ENCODE data around the gene SLC2A1. TPM values are rescaled to one million over a fixed set of nuclear protein-coding genes. Genes with fewer than 3 reads are reported as not detected.

The SLC2A1 gene
- total RNA-seq, 2 donors from 2014 or later: 71.6 to 150 TPM

DNA sequence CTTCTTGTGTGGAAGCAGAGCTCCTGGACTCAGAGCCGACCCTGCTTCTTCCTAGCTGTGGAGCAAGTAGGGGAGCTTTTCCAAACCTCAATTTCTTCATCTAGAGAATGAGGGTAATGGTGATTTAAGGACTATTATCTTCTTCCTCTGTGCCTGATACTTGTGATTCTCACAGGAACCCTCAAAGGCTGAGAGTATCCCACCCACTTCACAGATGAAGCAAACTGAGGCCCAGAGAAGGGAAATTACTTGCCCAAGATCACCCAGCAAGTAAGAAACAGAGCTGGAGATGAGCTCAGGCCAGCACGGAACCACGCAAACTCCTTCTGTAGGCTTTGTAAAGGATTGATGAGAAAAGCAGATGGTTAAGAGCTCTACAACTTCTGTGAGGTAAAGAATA lies 15.1 kb upstream of the SLC2A1 start:
- no peak overlapping the region for H3K4me3 ChIP-seq
- no peaks in the 10 kb centered on the region for H3K9me3 ChIP-seq
- TF ChIP-seq, protein P1, sequence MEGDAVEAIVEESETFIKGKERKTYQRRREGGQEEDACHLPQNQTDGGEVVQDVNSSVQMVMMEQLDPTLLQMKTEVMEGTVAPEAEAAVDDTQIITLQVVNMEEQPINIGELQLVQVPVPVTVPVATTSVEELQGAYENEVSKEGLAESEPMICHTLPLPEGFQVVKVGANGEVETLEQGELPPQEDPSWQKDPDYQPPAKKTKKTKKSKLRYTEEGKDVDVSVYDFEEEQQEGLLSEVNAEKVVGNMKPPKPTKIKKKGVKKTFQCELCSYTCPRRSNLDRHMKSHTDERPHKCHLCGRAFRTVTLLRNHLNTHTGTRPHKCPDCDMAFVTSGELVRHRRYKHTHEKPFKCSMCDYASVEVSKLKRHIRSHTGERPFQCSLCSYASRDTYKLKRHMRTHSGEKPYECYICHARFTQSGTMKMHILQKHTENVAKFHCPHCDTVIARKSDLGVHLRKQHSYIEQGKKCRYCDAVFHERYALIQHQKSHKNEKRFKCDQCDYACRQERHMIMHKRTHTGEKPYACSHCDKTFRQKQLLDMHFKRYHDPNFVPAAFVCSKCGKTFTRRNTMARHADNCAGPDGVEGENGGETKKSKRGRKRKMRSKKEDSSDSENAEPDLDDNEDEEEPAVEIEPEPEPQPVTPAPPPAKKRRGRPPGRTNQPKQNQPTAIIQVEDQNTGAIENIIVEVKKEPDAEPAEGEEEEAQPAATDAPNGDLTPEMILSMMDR (IDR thresholded peaks at IDR 0.05): no peak
- H3K36me3 ChIP-seq: no peaks in the 10 kb centered on the region
- DNase-seq: no peak
- no peak overlapping the region for H3K27ac ChIP-seq
- no peaks in the 10 kb centered on the region for H3K27me3 ChIP-seq
- no peaks in the 10 kb centered on the region for H3K4me1 ChIP-seq
- intact Hi-C loops (cut with DNase I): no loop called here
- no peak overlapping the region for H3K9ac ChIP-seq (ENCODE audit: low read depth in 2 of 2, low read length in 2 of 2)

GRCh38 chr1:42973286-42973685 lies 14.6 kb upstream of the SLC2A1 start:
- H3K9ac ChIP-seq (ENCODE audit: low read depth in 2 of 2, low read length in 2 of 2): no peak overlapping the region
- H3K9me3 ChIP-seq: no peaks in the 10 kb centered on the region
- H3K27me3 ChIP-seq: no peaks in the 10 kb centered on the region
- no peak overlapping the region for H3K27ac ChIP-seq
- no peaks in the 10 kb centered on the region for H3K36me3 ChIP-seq
- H3K4me1 ChIP-seq: no peaks in the 10 kb centered on the region
- TF ChIP-seq, protein P1 (IDR thresholded peaks at IDR 0.05): no peak
- intact Hi-C loops (cut with DNase I): no loop called here
- no peak for DNase-seq
- H3K4me3 ChIP-seq: no peak overlapping the region

GRCh38 chr1:42971841-42972291 lies 13.2 kb upstream of the SLC2A1 start:
- H3K27me3 ChIP-seq: no peaks in the 10 kb centered on the region
- TF ChIP-seq, protein P1 (IDR thresholded peaks at IDR 0.05): no peak
- intact Hi-C loops (cut with DNase I): no loop called here
- H3K27ac ChIP-seq: peak overlapping the region; percentile 11
- no peak overlapping the region for H3K9ac ChIP-seq (ENCODE audit: low read depth in 2 of 2, low read length in 2 of 2)
- no peaks in the 10 kb centered on the region for H3K36me3 ChIP-seq
- no peaks in the 10 kb centered on the region for H3K4me1 ChIP-seq
- H3K4me3 ChIP-seq: no peak overlapping the region
- no peaks in the 10 kb centered on the region for H3K9me3 ChIP-seq
- peak; percentile 62 for DNase-seq

- TF ChIP-seq, protein P1 (IDR thresholded peaks at IDR 0.05): no peak
- no peaks in the 10 kb centered on the region for H3K27me3 ChIP-seq
- no peak overlapping the region for H3K9ac ChIP-seq (ENCODE audit: low read depth in 2 of 2, low read length in 2 of 2)
- intact Hi-C loops (cut with DNase I): no loop called here
- no peaks in the 10 kb centered on the region for H3K9me3 ChIP-seq
- H3K4me3 ChIP-seq: no peak overlapping the region
- H3K4me1 ChIP-seq: no peaks in the 10 kb centered on the region
- no peaks in the 10 kb centered on the region for H3K36me3 ChIP-seq
- H3K27ac ChIP-seq: no peak overlapping the region
- no peak for DNase-seq
Observed at GRCh38 chr1:42970143-42970542, 11.5 kb upstream of the SLC2A1 start.

GRCh38 chr1:42968654-42969053 lies 10.0 kb upstream of the SLC2A1 start:
- Histone ChIP-seq H3K27me3 (no peaks in the 10 kb centered on the region), H3K9me3 (no peaks in the 10 kb centered on the region), H3K27ac (no peak overlapping the region), H3K4me1 (no peaks in the 10 kb centered on the region), H3K36me3 (no peaks in the 10 kb centered on the region), H3K9ac (ENCODE audit: low read depth in 2 of 2, low read length in 2 of 2) (no peak overlapping the region), H3K4me3 (no peak overlapping the region)
- no peak for DNase-seq
- intact Hi-C loops (cut with DNase I): no loop called here
- TF ChIP-seq, protein P1 (IDR thresholded peaks at IDR 0.05): no peak

Measured in colonic mucosa (tissue), 4 donors.